GM19328 (cell line): ENCODE measurements around the gene HCFC2.

ENCODE experiments used
- ATAC-seq: cut with Tn5 transposase; IDR thresholded peaks from one replicate; pipeline ENCODE4 v1.9.1; 2021; ENCODE audit warnings: mild to moderate bottlenecking, moderate library complexity; ENCODE audit not compliant: unreplicated experiment

Gene HCFC2

DNA sequence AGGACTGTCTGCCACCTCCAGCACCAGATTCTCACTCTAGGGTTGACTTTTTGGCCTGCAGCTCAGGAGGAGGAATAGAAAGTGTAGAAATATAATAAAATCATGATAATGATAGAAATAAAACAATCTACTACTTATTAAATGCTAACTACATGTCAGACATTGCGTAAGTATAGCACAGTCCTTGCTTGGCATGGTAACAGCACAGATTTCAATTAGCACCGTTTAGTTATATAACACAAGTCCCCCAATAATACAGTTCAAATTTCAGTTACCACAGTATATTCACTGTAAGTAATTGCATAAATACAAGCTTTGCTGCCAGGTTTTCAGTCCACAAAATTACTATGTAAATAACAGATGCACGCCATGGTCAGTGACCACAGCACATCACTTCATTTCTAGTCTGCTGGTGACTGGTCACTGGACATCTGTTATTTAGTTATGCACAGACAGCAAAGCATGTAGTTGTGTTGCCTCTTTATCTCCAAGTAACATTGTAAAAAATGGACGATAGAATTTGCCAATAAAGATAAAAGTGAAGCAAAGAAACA, 7.8 kb upstream of the HCFC2 start:
- no peak for ATAC-seq

DNA sequence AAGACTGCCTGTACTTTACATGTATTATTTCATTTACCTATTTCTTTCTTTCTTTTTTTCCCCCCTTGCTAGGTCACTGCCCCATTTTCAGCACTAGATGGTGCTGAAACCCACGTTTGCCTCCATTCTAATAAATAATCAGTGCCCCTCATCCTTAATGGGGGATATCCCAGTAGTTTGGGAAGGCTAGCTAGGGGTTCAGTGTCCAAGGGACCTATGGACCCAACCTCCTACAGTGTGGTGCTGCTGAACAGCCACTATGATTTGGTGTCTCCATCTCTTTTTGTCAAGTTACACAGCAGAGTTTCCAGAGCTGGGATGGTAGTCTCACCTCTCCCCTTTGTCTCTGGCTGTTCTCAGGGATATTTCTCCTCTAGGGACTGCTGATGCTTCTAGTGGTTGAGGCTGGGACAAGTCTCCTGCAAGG, 6.5 kb upstream of the HCFC2 start:
- no peak for ATAC-seq

DNA sequence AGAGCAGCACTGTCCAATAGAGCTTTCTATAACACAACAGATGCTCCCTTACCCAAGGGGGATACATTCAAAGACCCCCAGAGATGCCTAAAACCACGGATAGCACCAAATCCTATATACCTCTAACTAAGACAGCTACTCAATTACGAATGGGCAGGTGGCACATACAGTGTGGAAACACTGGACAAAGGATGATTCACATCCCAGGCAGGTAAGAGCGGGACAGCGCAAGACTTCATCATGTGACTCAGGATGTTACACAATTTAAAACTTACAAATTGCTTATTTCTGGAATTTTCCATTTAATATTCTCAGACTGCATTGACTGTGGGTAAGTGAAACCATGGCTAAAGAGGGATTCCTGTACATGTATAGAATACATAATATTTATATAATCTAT, 5.5 kb upstream of the HCFC2 start:
- no peak for ATAC-seq

DNA sequence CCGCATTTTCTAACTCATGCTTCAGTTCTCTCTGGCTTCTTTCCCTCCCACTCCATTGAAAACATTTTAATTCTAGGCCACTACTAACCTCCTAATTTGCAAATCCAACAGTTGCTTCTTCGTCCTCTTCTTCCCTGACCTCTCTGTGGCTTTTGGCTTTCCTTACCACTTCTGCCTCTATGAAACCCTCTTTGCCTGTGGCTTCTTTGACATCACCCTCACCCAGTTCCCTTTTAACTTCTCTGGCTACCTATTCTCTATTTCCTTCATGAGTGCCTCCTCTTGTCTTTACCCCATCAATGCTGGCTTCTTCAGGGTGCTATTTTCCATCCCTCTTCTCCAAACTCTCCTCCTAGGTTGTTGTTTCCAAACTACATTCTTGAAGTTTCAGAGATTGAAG, 4.4 kb upstream of the HCFC2 start:
- ATAC-seq, result no peak

DNA sequence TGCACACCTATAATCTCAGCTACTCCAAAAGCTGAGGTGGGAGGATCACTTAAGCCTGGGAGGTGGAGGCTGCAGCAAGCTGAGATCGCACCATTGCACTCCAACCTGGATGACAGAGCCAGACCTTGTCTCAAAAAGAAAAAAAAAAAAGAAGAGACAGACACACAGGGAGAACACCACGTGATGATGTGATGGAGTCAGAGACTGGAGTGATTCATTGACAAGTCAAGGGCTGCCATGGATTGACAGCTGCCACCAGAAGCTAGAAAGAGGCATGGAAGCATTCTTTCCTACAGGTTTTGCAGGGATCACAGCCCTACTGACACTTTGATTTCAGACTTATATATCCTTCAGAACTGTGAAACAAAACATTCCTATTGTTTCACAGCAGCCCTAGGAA, 3.5 kb upstream of the HCFC2 start:
- ATAC-seq, result no peak

DNA sequence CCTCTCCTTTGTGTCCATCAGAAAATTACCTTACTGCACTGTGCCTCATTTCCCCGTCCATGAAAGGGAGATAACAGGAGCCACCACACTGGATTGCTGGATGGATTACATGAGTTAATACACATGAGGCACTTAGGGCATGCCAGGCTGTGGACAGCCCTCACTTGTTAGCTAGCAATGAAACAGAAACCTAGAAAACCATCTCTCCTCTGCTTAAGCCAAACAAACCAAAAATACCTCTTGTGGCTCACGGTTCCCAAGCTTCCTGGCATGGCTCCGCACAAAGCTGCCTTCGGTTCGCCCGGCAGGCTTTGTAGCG, 660 bp upstream of the HCFC2 start:
- ATAC-seq, result peak; percentile 16

DNA sequence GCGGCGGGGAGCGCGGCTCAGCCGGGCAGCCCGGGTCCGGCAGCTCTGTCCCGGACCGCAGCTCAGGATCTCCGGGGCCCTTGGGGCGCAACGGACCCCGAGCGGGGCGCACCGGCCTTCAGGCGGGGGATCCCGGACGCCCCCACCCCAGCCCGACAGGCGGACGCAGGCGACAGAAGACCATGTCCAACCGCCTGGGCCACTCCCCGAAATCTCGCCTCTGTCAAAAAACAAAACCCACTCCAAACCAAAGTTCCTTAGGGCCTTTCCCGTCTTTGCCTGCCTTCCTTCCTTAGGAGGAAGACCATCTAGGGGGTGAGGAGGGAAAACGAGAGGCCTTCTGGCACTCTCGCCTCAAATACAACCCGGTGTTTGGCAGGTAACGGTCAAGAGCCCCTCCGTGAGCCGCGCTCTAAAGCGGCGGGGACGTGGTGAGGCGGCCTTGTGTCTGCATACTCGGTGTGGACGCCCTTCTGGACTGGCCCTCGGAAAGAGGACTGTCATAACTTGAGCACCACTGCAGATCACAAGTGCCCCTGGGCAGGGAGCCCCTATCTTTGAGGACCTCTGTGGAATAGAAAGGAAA, 604 bp downstream of the HCFC2 start:
- ATAC-seq, result peak; percentile 20

DNA sequence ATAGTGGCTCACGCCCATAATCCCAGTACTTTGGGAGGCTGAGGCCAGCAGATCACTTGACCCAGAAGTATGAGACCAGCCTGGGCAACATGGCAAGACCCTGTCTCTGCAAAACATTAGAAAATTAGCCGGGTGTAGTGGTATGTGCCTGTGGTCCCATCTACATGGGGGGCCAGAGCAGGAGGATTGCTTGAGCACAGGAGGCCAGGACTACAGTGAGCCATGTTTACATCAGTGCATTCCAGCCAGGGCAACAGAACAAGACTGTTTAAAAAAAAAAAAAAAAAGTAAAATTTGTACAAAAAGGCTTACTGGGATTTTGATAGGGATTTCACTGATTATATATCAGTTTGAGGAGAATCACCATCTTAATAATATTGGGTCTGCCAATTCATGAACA, 7.8 kb downstream of the HCFC2 start:
- ATAC-seq, result no peak

DNA sequence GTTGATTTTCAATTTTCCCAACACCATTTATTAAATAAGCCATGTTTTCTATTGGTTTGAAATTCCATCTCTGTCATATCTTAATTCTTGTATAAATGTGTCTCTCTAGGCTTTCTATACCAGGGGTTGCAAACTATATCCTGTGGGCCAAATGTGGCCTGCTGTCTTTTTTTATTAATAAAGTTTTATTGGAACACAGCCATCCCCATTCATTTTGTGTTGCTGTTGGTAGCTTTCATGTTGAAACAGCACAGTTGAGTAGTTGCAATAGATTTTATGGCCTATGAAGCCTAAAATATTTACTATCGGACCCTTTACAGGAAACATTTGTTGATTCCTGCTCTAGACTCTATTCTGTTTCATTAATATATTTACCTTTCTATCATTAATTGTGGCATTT, 9.4 kb downstream of the HCFC2 start:
- ATAC-seq, result no peak

DNA sequence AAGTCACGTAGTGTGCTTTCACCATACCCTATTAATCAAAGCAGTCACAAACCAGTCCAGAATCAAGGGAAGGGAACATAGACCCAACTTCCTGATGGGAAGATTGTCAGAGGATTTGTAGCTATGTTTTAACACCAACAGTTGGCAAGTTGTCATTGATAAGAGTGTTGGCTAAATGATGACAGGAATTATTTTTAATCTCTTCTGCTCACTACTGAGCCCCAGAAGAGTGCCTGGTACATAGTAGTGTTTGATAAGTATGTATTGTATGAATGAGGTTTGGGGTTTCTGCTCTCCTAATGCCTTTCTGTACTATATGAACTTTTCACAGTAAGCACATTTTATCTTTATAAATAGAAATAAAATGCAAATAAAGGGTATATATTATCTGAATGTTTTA, 14.7 kb downstream of the HCFC2 start:
- no peak for ATAC-seq

DNA sequence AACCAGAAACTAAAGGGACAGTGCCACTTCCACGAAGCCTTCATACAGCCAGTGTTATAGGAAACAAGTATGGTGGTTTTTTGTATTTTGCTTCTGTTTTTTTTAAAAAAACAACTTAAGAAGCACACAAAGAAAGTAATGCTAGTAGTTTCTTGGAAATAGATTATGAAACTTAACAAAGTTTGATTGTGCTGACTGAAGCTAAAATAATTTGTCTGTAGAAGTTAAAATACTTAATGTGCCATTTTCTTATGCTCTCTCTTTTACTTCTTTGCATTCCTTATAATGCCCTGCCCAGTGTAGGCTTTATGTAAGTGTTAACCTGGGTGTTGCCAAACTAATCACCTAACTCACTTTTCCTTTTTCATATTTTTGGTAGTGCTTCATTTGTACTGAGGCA, 16.4 kb downstream of the HCFC2 start:
- no peak for ATAC-seq

DNA sequence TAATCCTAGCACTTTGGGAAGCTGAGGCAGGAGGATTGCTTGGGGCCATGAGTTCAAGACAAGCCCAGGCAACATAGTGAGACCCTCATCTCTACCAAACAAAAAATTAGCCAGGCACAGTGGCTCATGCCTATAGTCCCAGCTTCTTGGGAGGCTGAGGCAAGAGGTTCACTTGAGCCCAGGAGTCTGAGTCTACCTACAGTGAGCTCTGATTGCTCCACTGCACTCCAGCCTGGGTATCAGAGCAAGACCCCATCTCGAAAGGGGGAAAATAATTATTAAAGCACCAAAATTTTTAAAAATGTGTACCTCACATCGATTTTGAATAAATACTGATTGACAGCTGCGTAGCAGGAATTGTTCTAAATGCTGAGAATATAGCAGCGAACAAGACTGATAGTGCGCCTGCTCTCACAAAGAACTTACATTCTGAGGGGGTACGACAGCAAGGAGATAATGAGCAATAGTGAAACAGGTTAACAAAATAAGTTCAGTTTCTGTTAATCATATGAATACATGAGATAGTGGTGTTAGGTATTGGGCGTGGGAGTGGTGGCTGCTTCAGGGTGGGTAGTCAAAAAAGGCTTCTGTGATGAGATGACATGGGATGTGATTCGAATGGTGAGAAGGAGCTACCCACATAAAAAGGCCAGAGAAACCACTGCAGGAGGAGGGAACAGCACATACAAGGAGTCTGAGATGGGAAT, 19.6 kb downstream of the HCFC2 start:
- no peak for ATAC-seq

DNA sequence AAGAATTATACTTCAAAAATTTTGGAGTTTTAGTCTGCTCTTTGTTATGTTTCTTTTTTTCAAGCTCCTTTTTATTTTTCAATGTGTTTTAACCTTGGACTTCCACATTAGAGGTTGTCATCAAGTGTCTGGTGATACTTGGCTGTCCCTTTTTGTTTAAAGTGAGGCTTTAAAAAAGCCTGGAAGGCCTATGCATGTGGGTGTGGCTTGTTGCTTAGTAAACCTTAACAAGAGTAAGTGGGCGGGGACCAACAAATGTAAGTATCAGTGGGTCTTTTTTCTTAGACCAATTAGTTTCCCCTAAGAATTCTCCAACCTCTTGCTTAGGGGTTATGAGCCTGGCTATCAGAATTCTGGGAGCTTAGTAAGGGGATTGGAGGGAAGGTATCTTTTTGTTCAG, 26.4 kb downstream of the HCFC2 start:
- ATAC-seq, result no peak

DNA sequence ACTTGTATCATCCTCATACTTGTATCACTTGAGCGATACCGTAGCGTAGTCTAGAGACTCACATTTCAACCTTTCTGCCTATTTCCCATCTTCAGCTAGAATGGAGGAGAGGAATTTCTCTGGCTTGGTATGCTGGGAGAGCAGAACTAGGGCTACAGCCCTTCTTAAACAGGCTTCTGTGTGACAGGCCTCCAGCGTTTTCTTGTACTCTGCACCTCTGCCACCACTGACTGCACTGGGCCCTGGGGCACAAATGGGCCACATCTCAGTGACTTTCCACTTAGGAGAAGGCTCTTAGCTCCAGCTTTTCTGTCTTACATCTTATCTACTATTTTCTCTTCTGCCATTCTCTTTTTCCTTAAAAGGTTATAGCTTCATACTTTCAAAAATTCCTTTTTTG, 26.8 kb downstream of the HCFC2 start:
- no peak for ATAC-seq

DNA sequence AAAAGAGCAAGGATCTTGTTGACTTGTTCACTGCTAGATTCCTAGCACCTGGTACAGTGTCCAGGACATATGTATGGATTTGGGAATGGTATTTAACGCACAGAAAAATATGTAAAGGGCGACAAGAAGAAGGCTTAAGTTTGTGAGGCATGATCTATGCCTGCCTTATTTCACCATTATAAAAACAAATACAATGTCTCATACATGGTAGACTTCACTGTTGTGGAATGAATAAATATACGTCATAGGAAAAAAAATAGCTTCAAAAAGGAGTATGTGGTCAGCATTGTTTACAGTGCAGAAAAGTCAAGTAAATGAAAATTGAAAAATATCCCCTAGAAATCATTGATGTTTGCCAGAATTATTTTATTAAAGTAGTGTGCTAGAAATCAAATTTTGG, 30.0 kb downstream of the HCFC2 start:
- no peak for ATAC-seq

DNA sequence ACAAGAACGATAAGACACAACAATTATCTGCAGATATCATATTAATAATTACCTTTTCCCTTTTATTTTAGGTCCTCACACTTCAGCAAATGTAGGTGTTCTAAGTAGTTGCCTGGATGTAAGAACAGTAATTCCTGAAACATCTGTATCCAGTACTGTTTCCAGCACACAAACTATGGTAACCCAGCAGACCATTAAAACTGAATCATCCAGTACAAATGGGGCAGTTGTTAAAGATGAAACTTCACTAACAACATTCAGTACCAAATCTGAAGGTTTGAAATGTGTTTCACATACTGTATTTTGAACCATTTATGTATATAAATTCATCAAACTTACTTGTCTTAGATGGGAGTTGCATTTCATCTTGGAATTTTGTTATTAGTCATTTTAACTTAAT, 31.0 kb downstream of the HCFC2 start:
- ATAC-seq, result no peak

DNA sequence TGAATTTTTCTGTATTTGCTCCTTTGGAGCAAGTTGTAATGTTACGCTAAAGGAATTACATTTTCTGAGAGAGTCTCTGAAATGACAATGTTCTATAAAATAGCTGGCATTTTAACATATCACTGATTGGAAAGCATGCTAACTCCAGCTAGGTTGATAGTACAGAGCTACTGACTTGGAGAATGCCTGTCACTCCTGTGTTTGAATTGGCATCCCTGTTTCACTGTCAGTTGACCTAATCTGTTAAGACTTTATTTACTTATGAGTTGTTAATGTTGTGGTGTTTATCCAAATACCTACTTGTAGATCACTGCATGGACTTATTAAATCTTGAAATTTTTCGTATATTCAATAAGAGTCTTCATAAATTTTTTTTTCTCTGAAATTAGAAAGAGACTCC, 33.6 kb downstream of the HCFC2 start:
- no peak for ATAC-seq

DNA sequence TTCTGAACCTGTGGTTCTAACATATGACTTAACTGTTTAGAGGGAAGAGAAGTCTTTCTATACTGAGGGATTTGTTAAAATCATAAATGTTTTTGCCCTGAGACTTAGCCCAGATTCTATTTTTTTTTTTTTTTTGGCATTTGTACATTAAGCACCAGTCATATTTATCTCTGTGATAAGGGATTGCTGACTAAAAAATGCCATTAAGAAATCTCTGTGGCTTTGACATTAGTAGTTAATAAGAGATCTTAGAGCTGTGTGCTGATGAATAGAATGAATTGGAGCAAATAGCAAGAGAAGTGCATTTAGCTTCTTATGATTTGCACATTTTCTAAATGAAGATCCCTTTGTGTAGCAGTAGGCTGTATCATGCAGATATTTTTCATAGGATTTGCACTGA, 41.1 kb downstream of the HCFC2 start:
- no peak for ATAC-seq

DNA sequence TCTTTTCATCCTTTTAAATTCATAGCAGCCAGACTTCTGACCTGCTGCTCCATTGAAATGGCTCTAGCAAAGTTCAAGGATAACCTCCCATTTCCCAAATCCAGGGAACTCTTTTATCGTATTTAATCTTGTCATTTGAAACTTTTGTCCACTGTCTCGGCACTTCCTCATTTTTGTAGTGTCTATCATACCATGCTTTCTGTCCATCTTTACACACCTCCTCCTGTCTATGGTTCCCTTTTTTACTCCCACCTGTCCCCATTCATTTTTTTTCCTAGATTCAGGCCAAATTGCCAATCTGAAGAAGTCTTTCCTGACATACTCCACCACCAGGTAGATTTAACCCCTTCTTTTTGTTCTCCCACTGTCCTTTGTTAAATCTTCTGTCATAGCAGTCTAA, 42.6 kb downstream of the HCFC2 start:
- ATAC-seq, result no peak

DNA sequence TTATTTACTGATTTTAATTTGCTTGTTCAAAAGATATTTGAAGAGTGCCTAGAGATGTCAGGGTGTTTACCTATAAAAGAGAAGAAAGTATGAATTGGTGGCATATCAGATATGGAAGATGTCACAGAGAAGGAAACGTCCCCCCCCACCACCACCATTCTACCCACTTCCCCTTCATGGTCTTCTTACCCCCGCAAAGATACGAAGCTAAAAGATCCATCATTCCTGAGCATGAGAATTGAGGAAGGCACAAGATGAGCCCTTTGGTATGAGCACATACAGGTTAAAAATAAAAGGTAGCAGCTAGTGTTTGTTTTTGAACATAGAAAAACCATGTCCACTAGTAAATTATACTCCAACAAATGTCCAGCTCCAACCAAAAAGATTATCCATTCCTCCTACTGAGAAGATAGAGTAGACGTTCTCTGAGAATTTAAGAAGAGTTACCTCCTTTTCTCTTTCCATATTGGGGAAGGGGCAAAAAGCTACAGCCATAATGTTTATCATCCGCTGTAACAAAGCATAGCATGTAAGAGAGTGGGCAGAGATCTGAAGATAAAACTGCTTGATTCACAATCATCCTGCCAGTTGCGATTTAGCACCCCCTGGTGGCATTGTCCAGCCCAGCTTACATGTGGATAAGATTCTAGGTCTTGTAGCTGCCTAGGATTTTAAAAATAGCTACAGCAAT, 44.6 kb downstream of the HCFC2 start:
- ATAC-seq, result no peak

DNA sequence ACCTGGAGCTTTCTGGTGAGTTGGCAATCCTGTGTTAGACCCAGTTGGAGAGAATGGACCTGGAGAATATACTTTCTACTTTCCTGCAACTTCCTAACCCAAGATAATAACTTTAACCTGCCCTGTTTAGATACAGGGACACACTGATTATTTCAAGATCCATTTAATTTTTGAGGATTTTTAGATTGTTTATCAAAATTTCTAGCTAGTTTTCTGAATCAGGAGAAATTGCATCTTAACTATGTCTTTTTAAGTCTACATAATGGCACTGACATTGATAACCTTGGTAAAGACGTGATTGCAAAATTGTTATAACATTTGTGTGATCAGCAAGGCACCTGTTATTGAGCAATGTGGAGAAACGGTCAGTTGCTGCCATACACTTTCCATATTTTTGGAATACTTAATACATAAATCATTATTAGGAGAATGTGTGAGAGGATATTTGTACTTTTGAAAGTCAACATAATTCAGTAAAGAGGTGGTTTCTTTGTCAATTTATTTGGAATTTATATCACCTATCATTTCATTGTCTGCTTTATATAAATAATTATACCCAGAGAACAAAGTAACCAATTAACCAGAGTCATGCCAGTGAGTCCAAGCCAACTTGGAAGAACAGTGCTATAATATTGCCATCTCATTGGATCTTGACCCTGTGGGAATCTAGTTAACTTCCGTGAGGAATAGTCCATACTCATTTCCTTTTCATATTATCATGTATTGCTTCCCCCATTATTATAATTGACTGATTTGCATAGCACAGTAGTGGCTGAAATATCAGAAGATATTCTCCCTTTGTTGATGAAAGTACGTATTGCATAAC, 45.3 kb downstream of the HCFC2 start:
- no peak for ATAC-seq
